NCI-H2029 (cell line): ENCODE results near the gene HLTF.
"Not testable (repeated sequence)": the region's sequence is repeated elsewhere in the genome, so short reads cannot be mapped to it uniquely, and the experiment has no call there.

Experiments used
- DNase-seq: peaks from one replicate; lab custom pipeline; 2025; lab: John Stamatoyannopoulos, UW

Gene HLTF, protein sequence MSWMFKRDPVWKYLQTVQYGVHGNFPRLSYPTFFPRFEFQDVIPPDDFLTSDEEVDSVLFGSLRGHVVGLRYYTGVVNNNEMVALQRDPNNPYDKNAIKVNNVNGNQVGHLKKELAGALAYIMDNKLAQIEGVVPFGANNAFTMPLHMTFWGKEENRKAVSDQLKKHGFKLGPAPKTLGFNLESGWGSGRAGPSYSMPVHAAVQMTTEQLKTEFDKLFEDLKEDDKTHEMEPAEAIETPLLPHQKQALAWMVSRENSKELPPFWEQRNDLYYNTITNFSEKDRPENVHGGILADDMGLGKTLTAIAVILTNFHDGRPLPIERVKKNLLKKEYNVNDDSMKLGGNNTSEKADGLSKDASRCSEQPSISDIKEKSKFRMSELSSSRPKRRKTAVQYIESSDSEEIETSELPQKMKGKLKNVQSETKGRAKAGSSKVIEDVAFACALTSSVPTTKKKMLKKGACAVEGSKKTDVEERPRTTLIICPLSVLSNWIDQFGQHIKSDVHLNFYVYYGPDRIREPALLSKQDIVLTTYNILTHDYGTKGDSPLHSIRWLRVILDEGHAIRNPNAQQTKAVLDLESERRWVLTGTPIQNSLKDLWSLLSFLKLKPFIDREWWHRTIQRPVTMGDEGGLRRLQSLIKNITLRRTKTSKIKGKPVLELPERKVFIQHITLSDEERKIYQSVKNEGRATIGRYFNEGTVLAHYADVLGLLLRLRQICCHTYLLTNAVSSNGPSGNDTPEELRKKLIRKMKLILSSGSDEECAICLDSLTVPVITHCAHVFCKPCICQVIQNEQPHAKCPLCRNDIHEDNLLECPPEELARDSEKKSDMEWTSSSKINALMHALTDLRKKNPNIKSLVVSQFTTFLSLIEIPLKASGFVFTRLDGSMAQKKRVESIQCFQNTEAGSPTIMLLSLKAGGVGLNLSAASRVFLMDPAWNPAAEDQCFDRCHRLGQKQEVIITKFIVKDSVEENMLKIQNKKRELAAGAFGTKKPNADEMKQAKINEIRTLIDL

DNA sequence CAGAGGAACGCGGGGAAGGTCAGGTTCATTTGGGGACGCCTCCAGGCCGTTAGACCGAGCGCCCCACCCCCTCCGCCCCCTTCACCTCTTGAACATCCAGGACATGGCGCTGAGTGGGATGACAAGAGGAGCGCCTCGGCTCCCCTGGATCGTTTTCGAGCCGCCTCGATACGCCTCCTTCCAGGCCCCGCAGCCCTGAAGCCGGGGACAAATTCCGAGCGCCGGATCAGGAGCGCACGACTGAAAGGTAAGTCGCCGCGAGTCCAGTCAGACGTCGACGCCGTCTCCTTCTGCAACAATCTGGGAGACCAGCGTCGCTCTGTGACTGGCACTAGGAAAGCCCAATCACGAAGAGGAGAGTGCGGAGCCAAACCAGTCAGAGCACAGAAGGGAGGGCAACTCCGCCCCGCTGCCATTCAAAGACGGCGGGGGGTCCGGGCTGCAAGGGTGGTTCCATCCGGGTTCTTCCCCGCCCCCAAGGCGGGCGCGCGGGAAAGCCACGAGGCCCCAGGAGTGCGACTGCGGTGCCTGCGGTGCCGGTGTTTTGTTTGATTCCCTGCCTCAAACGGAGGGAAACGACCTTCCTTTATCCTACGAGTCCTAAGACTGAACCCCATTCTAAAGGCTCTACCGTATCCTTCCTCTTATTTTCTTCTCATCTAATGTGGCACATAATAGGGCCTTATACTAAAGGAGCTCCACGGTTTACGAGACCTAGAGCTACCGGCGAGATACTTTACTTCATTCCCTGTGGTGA is at the start of gene HLTF:
TSS of gene HLTF (minus strand) at position 302 of the 757 bp plus-strand sequence. CDS start at position 105, 197 bp downstream.
- peak; percentile 98 for DNase-seq

- DNase-seq: peak; percentile 25
These were observed 48.2 kb upstream of the HLTF start for GRCh38 chr3:149134575-149134974.

GRCh38 chr3:149131589-149131988 is 45.3 kb upstream of the HLTF start:
- no peak for DNase-seq

GRCh38 chr3:149129326-149130205 is 43.2 kb upstream of the HLTF start, which contains the start of gene HPS3:
Gene HPS3 (plus strand): TSS chr3:149129638. CDS start chr3:149129724, 86 bp downstream.
- peak; percentile 87 for DNase-seq

DNA sequence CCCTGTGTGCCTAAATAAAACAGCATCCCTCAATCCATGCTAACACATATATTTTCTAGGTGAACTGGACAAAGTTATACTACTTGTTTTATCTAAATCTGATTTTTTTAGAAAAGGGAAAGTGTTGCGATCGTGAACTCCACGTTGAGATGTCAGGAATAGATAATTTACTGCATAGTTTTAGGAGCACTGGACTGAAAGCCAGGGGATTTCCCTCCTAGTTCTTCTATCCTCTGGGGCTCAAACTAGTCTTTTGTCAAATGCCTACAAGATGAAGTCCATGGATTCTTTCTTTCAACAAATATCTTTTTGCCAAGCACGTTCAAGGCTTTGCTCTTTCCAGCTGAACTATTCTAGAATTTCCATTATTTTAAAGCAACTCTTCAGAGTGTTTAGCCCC is 42.5 kb upstream of the HLTF start:
- DNase-seq: no peak

DNA sequence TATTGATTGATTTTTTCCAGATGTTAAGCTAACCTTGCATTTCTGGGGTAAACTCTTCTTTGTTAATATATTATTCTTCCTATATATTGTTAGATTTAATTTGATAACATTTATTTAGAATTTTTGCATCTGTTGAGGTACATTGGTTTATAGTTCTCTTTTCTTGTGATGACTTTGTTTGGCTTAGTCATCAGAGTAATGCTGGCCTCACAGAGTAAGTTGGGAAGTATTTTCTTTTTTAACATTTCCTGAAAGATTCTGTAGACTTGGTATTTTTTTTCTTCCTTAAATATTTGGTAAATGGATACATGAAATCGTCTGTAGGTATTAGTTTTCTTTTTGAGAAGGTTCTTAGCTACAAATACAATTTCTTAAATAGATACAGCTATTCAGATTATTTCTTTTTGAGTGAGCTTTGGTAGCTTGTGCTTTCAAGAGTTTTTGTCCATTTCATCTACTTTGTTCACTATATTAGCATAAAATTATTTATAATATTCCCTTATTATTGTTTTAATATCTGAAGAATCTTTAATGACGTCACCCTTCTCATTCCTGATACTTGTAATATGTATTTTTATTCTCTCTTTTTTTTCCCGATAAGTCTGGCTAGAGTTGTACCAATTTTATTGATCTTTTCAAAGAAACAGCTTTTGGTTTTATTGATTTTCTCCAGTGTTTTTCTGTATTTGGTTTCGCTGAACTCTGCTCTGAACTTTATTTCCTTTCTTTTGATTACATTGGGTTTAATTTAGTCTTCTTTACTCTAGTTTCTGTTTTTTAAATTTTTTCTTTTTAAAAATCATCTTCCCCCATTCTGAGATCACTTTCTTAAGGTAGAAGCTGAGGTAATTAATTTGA is 36.6 kb upstream of the HLTF start:
- no peak for DNase-seq

DNA sequence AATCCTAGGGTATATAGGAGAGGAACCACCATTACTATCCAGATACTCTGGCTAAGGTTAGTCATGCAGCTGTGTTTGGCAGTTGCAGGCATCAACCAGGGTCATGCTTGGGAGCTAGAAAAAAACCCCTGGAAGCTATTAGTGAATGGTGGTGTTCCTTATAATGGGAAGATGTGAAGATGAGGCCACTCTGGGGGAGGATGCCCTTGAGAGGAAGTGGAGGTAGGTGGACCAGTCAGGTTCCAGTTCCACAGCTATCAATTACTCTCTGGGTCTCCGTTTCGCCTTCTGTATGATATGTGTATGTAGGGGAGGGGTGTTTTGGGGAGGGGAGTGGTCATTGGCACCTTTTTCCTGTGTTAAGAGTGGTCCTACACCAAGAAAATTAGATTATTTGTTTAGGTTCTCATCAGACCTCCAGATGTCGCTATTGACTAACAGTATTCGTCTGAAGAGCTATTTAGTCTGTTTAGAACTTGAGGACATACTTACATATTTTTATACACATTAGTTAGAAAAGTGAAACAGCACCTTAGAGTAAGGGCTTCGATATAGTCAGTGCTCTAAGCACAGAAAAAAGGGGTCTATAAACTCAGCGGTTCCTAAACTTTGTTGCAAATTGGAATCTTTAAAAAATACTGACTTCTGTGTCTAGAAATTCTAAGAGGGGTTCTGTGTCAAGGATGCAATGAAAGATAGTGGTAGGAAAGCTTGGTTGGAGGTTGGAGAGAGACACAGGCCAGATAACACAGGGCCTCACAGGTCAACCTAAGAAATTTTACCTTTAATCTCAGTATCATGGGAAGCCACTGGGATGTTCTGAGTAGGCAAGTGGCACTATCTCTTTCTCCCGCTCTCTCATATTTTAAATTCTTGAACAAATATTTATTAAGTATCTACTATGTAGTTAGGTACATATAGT is 34.0 kb upstream of the HLTF start:
- peak; percentile 24 for DNase-seq

DNA sequence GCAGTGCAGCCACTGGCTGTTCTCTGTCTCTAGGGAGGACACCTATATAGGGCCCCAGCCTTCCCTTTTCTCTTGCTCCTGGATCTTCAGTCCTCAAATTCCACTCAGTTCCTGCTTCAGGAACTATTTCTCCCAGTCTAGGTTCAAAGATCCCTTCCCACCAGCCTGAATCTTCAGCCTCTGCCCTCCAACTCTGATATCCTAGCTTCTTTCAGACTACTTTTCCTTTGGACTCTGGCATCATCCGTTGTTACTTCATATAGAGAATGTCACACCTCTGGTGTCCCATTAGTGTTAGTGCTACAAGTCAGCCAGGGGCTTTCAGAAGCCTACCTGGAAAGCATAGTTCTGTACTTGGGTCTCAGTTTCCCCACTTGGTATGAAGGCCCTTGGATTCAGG is 33.1 kb upstream of the HLTF start:
- DNase-seq: no peak

DNA sequence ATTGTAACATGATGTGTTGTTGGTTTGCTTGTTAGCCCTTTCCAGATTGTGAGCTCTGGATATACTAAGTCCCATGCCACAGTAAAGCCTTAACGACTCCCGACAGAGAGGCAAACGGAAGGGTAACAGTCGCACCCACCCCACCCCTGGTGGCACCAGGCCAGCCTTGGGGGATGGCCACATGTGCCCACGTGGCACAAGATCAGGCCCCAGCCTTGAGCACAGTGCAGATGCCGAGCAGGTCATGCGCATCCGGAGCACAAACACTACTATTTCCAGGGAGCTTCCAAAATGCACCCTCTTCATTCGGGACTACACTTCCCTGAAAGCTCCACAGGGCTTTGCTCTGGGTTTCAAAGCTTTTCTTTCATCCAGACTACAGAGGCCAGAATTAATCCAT is 32.4 kb upstream of the HLTF start:
- DNase-seq: no peak

DNA sequence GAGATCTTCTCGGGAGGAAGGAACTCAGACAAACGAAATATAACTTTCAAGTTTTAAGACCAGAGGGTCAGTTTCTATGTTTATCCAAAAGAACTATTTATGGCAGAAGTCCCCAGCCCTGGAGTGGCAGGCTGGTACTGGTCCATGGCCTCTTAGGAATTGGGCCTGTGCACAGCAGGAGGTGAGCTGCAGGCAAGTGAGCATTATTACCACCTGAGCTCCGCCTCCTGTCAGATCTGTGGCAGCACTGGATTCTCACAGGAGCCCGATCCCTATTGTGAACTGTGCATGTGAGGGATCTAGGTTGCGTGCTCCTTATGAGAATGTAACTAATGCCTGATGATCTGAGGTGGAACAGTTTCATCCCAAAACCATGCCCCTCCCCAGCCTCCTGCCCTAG is 28.8 kb upstream of the HLTF start:
- DNase-seq: no peak

GRCh38 chr3:149114458-149114857 is 28.1 kb upstream of the HLTF start:
- no peak for DNase-seq

GRCh38 chr3:149104484-149104883 is 18.2 kb upstream of the HLTF start:
- no peak for DNase-seq

DNA sequence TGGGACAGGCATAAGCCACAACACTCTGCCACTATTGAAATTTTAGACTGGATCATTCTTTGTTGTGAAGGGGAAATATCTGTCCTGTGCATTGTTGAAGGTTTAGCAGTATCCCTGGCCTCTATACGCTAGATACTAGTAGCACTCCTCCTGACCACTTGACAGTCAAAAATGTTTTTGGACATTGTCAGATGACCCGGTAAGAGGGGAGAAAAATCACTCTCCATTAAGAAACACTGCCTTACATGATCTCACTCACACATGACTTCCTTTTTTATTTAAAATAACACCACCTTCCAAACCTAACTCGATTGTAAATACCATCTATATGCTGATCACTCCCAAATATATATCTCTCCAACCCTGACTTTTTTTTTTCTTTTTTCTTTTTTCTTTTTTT is 15.3 kb upstream of the HLTF start:
- no peak for DNase-seq

DNA sequence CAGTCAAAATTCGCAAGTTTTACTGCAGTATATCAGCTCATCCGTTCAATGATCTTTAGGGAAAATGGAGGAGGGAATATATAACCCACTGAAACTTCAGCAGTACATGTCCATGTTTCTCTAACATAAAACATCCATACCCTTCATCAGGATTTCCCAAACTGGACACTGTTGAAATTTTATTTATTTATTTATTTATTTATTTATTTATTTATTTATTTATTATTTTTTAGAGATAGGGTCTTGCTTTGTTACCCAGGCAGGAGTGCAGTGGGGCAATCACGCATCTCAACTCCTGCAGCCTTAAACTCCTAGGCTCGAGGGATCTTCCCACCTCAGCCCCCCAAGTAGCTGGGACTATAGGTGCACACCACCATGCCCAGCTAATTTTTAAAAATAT is 14.8 kb upstream of the HLTF start:
- DNase-seq: no peak

- not testable (repeated sequence) for DNase-seq
These were observed 11.7 kb upstream of the HLTF start for GRCh38 chr3:149097987-149098386.

GRCh38 chr3:149095487-149095886 is 9.2 kb upstream of the HLTF start:
- DNase-seq: no peak

- no peak for DNase-seq
These were observed 5.7 kb upstream of the HLTF start for GRCh38 chr3:149091983-149092382.

GRCh38 chr3:149090907-149091306 is 4.6 kb upstream of the HLTF start:
- DNase-seq: no peak

- DNase-seq: no peak
These were observed 4.1 kb upstream of the HLTF start for GRCh38 chr3:149090461-149090860.
